Retinal pigment epithelial cell (primary cell): ENCODE results near the gene HYOU1.
A peak's percentile ranks its signal among the peaks of the same experiment; 100 is the strongest.
"Not testable (repeated sequence)": the region's sequence is repeated elsewhere in the genome, so short reads cannot be mapped to it uniquely, and the experiment has no call there.

Experiments
- DNase-seq: peaks from one replicate; pipeline ENCODE4 v3.0.0-alpha.2; 2010; ENCODE audit warnings: low read depth
- H3K4me3 ChIP-seq: 2 replicates; pipeline ENCODE4 v1.5.1; 2011; ENCODE audit warnings: mild to moderate bottlenecking, low read length, control low read depth, moderate library complexity
- TF ChIP-seq, protein P1 (sequence below): conservative IDR thresholded peaks from 2 replicates; pipeline ENCODE4 v1.5.1; 2011; ENCODE audit warnings: low read depth, low read length, control low read depth, inconsistent platforms

Gene HYOU1

DNA sequence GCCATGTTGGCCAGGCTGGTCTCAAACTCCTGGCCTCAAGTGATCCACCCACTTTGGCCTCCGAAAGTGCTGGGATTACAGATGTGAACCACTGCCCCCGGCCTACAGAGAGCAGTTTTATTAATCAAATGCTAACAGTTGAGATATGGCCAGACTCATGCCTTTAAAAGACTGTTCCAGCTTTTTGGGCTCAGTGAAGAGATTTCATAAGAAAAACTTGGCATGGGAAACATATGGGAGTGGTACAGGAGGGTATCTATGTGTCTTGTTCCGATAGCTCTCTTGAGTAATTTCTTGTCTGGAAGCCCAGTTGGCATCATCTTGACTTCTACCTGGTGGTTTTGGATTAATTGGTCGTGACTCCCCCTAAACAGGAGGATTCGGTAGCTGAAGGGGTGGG is 18.1 kb downstream of the HYOU1 start:
- no peak overlapping the region for H3K4me3 ChIP-seq
- DNase-seq, result no peak
- TF ChIP-seq, protein P1, sequence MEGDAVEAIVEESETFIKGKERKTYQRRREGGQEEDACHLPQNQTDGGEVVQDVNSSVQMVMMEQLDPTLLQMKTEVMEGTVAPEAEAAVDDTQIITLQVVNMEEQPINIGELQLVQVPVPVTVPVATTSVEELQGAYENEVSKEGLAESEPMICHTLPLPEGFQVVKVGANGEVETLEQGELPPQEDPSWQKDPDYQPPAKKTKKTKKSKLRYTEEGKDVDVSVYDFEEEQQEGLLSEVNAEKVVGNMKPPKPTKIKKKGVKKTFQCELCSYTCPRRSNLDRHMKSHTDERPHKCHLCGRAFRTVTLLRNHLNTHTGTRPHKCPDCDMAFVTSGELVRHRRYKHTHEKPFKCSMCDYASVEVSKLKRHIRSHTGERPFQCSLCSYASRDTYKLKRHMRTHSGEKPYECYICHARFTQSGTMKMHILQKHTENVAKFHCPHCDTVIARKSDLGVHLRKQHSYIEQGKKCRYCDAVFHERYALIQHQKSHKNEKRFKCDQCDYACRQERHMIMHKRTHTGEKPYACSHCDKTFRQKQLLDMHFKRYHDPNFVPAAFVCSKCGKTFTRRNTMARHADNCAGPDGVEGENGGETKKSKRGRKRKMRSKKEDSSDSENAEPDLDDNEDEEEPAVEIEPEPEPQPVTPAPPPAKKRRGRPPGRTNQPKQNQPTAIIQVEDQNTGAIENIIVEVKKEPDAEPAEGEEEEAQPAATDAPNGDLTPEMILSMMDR, result no peak

DNA sequence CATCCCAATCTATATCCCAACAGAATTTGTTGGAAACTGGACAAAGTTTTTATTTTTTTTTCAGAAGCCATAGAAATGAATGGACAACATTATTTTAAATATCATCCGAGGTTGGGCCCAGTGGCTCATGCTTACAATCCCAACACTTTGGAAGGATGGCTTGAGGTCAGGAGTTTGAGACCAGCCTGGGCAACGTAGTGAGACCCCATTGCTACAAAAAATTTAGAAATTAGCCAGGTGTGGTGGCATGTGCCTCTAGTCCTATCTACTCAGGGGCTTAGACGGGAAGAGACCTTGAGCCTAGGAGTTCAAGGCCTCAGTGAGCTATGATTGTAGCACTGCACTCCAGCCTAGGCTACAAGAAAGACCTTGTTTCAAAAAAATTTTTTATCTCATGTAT is 22.2 kb downstream of the HYOU1 start:
- no peak overlapping the region for H3K4me3 ChIP-seq
- no peak for DNase-seq
- TF ChIP-seq, protein P1, result no peak

DNA sequence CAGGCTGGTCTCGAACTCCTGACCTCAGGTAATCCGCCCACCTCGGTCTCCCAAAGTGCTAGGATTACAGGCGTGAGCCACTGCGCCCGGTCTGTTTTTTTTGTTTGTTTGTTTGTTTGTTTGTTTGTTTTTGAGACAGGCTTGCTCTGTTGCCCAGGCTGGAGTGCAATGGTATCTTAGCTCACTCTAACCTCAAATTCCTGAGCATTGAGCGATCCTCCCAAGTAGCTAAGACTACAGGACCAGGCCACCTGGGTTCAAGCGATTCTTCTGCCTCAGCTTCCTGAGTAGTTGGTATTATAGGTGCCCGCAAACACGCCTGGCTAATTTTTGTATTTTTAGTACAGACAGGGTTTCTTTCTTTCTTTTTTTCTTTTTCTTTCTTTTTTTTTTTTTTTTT is 23.6 kb downstream of the HYOU1 start:
- DNase-seq, H3K4me3 ChIP-seq: not testable (repeated sequence)

DNA sequence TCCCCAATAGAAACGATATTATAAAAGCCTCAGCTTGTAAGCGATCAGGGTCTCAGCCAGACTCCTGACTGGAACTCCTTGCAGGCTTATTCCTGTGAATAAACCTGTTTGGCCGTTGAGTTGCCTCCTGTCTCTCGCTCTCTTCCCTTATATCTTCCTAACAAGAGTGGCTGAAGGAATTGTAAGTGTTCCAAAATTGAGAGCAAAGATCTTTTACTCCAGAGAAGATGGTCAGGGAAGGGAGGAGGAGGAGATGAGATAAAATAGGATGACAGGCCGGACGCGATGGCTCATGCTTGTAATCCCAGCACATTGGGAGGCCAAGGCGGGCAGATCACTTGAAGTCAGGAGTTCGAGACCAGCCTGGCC is 25.1 kb downstream of the HYOU1 start:
- TF ChIP-seq, protein P1, result no peak
- DNase-seq, result no peak
- H3K4me3 ChIP-seq, result no peak overlapping the region

DNA sequence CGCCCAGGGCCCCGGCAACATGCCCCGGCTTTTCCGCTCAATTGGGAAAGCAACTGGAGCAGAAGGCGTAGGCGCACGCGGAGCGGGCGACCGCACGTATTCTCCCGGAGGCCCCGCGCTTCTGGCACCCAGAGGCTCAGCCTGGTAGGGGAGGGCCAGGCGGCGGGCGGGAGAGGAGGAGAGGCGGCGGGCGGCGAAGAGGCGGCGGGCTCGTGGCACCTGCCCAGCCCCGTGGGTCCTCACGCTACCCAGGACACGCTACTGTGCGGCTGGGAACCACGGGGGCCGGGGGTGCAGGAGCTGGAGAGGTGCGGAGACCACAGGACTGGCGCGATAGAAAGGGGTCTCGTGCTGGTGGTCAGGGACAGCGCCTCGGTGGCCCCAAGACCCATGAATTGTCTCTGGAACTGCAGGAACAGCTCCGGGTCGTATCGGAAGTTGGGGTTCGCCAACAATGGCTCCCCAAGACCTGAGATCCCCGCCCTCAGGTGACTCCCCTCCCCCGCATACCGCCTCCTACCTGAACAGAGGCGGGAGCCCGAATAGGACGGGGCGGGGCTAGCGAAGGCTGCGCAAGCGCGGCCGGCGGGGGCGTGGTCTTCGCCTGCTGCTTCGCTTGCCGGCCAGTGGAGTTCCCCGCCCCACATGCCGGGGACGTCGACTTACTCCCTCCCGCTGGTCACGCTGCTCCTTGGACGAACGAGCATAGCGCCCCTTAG is 26.5 kb downstream of the HYOU1 start, which contains the start of gene SLC37A4:
Gene SLC37A4 (minus strand): TSS at position 549 of the 719 bp plus-strand sequence.
- TF ChIP-seq, protein P1, result no peak
- H3K4me3 ChIP-seq, result peak within 1 kb of the TSS; percentile 85
- peak; percentile 95 for DNase-seq

DNA sequence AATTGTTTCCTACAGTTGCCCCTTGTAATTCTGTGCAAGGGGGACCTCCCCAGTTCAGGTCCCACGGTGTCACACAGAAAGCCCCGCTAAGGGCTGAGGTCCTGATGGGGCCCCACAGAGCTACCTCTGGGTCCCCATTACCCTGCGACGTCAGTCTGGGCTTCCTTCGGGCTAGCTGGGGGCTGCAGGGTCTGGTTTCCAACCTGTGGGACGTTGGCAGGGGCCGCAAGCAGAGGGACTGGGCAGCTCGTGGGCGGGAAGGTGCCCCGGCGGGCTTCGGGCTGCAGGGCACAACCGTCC is 27.0 kb downstream of the HYOU1 start:
- DNase-seq, result no peak
- TF ChIP-seq, protein P1, result no peak
- H3K4me3 ChIP-seq, result peak overlapping the region; percentile 85

DNA sequence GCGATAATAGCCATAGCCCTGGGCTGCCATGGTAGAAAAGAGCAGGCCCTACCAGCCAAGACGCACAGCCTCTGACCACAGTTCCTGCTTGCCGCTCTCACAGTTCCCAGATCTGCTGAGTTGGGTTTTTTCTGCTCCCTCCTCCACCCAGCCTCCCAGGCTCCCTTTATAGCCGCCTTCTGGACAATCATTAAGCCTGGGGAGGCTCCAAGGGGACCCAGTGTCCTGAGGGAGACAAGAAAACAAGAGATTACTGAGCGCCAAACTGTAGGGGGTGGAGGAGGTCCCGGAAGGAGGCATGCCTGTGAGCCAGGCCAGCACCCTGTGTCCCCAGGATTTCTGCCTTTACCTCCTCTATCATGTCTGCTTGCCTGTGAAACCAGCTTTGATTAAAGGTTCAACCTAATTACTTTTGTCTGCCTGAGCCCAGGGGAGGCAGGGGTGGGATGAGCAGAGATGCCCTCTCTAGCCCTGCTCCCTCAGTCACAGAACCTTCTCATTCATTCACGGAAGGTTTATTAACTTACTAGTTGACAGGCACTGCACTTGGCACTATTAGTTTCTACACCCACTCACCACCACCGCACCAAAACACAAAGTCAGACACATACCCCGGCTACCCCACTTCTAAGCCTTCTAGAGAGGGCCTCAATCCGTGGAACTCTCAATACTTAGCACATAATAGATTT is 27.5 kb downstream of the HYOU1 start:
- H3K4me3 ChIP-seq, result peak overlapping the region; percentile 85
- no peak for DNase-seq
- TF ChIP-seq, protein P1, result no peak

DNA sequence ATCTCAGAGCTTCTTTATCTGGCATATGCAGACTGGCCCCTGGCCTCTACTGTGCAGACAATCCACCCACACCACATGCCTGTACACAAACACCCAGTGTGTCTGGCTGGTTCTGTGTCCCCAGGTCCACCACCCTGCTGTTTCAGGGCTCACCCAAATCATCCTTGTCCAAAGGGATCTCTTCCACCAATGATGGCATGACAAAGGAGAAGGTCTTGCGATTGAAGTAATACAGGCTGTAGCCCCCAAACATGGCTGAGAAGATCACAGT is 28.0 kb downstream of the HYOU1 start:
- no peak overlapping the region for H3K4me3 ChIP-seq
- TF ChIP-seq, protein P1, result no peak

More for the DNA sequence above, 28.0 kb downstream of the HYOU1 start:
- no peak for DNase-seq
